Purkinje cell (primary cell): ENCODE results near the gene RPH3AL. TPM values are rescaled to one million over a fixed set of nuclear protein-coding genes. Genes with fewer than 3 reads are reported as not detected.

Experiments
- polyA plus RNA-seq: library from polyadenylated mRNA; unstranded; fragments of >200 nt; fragmentation: Nextera tagmentation; gene quantifications from 2 replicates; pipeline ENCODE4 v1.2.1, GENCODE V29; 2014

Gene RPH3AL, protein sequence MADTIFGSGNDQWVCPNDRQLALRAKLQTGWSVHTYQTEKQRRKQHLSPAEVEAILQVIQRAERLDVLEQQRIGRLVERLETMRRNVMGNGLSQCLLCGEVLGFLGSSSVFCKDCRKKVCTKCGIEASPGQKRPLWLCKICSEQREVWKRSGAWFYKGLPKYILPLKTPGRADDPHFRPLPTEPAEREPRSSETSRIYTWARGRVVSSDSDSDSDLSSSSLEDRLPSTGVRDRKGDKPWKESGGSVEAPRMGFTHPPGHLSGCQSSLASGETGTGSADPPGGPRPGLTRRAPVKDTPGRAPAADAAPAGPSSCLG
- 0.48 and 0.88 TPM in 2 replicates for polyA plus RNA-seq

DNA sequence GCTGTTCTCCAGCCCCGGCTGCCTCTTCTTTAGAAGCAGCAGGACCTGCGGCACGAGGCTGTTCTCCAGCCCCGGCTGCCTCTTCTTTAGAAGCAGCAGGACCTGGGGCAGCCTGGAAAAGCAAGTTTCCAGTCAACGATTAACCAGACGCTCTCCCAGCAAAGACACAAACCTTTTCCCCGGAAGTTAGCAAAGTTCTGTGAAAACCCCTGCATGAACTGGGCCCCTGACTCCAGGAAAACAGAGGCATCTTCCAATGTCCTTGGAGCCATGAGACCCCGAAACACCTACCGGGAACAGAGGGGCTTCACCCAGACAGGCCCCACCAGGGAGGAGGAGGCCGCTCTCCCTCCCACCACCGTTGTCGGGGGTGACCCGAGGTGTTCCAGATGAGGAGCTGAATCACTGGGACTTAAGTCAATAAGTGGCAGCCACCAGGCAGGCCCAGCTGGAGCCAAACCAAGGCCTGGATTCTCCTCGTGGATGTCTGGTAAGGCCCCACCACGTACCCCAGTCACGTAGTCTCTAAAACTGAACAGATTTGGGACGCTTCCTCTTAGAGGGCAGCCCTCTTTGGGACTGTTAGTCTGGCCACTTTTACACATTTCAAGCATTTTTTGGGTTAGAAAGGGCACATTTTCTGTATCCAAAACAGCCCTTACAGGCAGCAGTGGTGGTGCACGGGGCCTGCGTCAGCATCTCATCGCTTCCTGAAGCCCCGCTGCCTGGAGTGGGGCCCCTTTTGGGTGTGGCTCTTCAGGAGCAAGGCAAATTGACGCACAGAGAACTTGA, at the start of gene RPH3AL:
RPH3AL (minus strand) TSS at position 387 of the 792 bp plus-strand sequence. CDS start 25,264 bp downstream, outside the sequence.

DNA sequence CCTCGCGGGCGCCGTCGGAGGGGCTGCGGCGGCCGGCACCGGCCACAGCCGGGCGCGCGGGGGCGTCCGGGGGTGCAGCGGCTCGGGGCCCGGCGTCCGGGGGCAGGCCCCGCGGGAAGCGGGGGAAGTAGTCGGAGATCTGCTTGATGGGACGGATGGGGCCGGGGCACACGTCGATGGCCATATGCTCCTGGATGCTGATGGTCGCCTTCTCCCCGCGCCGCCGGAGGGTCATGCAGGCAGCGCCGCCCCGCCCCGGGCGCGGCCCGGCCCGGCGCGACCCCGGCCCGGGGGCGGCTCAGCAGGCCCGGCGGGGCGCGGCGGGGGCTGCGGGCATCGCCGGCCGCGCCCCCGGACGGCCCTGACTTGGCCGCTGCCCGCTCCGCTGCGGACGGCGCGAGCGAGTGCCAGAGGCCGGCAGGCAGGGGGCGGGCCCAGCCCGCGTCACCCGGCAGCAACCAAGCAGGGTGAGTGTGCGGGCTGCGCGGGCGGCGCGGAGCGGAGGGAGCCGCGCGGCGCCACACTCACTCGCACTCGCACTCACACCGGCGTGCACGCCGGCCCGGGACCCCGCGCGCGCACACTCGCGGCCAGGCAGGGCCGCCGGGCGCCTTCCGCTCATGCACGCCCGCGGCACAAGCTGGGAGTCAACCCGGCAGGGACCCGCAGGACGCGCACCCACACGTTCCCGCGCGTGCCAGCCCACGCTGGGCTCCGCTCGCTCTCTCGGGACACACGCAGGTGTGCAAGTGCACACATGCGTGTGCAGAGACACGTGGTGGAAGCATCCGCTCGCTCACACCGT, 171.2 kb downstream of the RPH3AL start, which contains the start of gene DOC2B:
DOC2B (minus strand) TSS at position 406 of the 805 bp plus-strand sequence; CDS start at position 235, 171 bp downstream.

Other genes starting within 250 kb of the RPH3AL start
- gene SCGB1C2, start 215.2 kb downstream of the RPH3AL start, polyA plus RNA-seq: not detected in 2 replicates
- 1.3 and 2.2 TPM in 2 replicates for gene DOC2B, start 171.2 kb downstream of the RPH3AL start, polyA plus RNA-seq
- not detected in 2 replicates for gene RFLNB, start 93.1 kb upstream of the RPH3AL start, polyA plus RNA-seq